ENCODE data around the gene HERC5.
"Not testable (repeated sequence)": the region's sequence is repeated elsewhere in the genome, so short reads cannot be mapped to it uniquely, and the experiment has no call there.

The HERC5 gene

DNA sequence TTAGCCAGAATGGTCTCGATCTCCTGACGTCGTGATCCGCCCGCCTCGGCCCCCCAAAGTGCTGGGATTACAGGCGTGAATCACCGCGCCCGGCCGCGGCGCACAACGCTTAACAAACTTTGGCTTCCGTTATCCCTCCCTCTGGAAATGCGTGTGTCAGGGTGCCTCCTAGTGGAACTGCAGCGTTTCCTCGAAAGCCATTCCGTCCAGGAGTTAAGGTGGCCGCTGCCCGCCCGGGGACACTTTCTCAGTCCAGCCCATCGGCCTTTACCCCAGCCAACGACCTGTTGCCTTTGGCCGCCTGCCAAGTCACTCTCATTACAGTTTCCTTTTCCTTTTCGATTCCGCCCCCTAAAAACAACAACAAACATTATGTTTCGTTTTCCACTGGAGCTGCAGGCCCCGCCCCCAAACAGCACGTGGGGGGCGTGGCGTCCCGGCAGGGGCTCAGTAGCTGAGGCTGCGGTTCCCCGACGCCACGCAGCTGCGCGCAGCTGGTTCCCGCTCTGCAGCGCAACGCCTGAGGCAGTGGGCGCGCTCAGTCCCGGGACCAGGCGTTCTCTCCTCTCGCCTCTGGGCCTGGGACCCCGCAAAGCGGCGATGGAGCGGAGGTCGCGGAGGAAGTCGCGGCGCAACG is at the start of gene HERC5:
TSS of gene HERC5 (plus strand) at position 450 of the 637 bp plus-strand sequence. CDS start at position 601, 151 bp downstream.
- peak; percentile 98 for DNase-seq

DNA sequence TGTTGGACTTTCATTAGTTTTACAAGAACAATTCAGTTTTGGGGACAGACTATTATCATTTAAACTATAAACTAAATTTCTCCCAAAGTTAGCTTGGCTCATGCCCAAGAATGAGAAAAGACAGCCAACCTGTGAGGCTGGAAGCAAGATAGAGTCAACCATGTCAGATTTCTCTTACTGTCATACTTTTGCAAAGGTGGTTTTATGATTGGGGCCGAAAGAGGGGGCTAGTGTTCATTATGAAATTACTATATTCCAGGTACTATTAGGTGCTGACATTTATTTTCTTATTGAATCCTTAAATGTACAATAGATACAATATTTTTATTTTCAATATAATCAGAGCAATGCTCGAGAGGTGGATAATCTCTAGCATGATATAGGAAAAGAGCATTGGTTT is 47.7 kb upstream of the HERC5 start:
- no peak for DNase-seq

DNA sequence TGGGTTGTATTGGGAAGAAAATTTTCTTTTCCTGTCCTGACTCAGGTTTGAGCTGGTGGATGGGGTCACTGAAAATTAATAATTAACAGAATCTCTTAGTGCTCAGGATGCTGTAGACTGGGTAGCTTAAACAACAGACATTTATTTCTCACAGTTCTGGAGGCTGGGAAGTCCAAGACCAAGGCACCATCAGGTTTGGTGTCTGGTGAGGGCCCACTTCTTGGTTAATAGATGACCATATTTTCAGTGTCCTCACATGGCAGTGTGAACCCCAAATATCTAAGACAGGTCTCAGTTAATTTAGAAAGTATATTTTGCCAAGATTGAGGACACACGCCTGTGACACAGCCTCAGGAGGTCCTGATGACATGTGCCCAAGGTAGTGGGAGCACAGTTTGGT is 47.1 kb upstream of the HERC5 start:
- no peak for DNase-seq

DNA sequence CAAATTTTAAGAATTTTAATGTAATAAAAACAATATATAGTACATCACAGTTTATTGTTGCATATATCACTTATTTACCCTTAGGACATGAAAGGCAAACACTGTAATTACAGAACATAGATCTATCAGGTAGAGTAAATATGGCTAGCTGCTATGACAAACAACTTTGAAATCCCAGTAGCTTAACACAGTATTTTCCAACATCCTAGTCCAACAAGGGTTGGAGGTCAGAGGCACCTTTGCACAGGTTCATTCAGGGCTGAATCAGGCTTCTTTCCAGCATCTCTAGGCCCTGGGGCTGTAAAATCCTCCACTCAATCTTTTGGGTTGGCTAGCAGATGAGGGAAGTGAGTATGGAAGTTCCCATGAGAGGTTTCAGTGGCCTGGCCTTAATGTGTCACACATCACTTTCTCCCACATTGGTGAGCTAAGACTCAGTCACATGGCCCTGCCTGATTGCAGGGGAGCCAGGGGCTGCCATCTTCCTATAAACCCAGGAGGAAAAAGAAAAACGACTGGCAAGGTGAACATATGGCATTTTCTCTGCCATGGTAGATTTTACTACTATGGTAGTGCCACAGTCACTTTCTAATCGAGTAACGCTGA is 45.3 kb upstream of the HERC5 start:
- no peak for DNase-seq

DNA sequence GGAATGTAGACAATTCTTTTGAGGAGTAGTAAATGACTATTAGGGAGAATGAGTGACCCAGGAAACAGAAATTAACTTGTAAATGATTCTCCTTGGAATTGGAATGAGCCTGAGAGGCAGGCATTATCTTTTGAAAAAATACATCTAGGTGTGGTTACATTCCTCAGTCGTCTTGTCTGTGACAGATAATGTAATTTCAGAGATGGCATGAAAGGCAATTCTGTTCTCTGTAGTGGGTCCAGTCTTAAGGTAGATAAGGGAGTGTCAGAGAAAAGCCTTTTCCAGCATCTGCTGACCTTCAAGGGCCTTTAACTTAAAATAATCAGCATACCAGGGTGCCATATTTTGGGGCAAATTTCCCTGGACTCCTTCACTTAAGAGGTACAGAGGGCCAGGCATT is 43.1 kb upstream of the HERC5 start:
- no peak for DNase-seq

DNA sequence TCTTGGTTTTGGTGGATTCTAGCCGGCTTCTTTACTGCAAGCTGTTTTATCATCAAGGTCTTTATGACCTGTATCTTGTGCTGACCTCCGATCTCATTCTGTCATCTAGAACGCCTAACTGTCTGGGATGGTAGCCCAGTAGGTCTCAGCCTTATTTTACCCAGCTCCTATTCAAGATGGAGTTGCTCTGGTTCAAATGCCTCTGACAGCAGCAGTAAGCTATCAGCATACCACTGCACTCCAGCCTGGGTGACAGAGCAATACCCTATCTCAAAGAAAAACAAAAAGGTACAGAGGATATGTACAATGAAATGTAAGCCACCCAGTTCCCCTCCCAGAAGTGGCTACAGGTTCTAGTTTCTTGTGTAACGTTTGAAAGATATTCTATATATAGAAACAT is 42.2 kb upstream of the HERC5 start:
- DNase-seq = no peak

DNA sequence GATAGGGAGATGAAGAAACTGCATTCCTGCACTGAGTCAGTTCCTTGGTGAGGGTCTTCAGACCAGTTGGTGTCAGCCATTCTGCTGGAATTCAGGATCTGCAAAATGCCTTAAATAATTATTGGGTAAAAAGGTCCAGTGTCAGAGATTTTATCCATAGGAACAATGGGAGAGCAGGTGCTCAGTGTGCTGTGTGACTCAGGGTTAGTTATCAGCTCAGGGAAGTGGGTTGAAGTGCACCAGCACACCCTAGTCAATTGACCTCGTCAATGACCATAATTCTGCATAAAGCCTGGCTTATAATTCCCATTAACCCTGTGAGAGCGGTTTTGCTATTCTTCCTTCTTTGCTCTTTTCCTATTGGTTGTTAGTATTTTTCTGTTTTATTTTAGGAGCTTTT is 40.9 kb upstream of the HERC5 start:
- DNase-seq = no peak

DNA sequence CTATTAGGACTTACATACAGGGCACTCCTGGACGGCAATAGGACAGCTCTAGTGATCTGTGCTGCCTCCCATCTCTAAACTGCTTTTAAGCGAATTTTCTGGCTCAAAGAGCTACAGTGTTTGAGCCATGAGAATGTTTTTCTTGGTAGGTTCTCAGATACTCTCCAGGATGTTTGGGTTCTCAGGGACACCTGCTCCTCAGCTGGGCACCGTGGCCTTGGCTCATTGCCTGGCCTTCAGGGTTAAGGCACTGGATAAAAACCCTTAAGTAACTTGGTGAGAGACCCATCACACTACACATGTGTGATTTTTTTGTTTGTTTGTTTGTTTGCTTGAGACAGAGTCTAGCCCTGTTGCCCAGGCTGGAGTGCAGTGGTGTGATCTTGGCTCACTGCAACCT is 38.5 kb upstream of the HERC5 start:
- no peak for DNase-seq

DNA sequence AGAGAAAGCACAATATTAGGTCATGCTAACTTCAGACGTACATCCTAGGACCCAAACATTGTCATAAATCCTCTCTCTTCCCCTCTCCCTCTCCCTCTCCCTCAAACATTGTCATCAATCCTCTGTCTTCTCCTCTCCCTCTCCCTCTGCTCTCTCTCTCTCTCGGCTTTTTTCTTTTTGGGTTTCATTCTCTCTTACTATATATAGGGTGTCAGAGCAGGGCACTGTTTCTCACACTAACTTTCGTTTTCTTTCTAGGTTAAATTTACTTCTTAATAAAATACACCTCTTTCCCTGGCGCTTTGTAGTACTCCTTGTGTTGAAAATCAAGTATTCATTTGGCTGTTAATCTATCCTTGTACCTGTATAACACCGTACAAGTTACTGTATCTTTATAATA is 37.0 kb upstream of the HERC5 start:
- no peak for DNase-seq

DNA sequence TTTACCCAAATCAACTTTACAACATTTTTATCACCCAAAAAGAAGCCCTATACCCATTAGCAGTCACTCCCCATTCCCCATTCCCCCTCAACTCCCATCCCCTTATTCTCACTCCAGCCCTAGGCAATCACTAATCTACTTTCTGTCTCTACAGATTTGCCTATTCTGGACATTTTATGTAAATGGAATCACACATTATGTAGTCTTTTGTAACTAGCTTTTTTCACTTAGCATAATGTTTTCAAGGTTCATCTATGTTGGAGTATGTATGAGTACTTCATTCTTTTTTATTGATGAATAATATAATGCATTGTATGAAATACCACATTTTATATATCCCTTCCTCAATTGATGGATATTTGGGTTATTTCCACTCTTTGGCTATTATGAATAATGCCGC is 36.1 kb upstream of the HERC5 start:
- DNase-seq = no peak

DNA sequence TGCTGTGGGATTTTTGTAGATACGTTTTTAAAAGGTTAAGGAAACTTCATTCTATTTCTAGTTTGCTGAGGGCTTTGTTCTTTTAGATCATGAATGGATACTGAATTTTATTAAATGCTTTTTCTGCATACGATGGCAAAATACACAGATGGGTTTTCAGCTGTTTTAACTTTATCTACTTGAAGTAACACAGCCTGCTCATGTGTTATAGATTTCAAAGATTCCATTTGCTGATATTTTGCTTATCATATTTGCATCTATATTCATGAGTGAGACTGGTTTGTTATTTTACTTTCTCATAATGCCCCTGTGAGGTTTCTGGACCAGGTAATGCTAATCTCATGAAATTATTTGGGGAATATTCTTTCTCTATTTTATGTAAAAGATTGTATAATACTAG is 34.5 kb upstream of the HERC5 start:
- no peak for DNase-seq

DNA sequence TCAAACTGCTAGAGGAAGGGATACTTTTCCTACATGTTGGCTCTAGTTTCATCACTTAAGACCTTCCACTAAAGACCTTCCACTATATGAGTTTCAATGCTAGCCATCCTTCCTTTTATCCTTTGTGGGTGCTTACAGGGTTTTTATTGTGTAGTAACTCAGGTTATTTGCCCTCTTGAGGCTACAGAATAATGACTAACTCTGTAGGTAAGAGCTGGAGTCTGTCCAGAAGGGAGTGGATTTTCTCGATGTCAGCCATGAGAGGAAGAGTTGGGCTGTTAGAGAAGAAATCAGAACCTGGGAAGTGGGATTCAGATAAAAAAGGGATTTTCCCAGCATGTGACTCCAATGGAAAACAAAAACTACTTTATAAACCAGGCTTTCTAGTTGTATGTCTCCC is 27.5 kb upstream of the HERC5 start:
- DNase-seq = no peak

DNA sequence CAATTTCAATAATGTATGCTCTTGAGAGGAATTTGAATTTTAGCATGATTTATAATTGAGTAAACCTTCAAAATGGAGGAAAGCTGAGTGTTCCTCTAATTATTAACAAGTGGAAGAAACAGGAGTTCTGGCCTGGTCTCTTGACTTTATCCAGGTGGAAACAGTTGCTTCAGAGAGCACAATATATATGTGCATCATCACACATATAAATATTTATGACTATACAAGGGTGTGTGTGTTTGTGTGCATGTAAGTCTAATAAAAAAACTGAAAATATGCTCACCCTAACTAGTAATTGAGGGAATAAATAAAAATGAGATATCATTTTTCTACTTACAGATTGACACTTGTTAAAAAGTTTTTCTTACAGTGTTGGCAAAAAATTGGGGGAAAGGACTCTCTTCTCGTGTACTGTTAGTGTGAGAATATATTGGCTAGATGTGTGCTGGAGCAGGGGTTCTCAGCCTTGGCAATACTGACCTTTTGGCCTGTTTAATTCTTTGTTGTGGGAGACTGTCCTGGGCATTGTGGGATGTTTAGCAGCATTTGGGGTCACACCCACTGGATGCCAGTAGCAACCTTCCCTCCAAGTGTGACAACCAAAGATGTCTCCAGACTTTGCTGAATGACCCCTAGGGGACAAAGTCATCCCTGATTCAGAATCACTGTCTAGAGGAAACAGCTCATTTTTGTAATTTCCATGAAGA is 20.8 kb upstream of the HERC5 start:
- no peak for DNase-seq

DNA sequence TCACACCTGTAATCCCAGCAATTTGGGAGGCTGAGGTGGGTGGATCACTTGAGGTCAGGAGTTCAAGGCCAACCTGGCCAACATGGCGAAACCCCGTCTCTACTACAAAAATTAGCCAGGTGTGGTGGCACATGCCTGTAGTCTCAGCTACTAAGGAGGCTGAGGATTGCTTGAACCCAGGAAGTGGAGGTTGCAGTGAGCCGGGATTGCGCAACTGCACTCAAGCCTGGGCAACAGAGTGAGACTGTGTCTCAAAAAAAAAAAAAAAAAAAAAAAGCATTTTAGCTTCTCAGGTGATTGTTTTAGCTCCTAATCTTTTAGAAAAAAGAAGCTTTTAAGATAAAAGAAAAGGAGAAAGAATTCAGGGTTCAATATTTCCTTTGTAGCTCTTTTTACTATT is 19.0 kb upstream of the HERC5 start:
- DNase-seq = not testable (repeated sequence)

DNA sequence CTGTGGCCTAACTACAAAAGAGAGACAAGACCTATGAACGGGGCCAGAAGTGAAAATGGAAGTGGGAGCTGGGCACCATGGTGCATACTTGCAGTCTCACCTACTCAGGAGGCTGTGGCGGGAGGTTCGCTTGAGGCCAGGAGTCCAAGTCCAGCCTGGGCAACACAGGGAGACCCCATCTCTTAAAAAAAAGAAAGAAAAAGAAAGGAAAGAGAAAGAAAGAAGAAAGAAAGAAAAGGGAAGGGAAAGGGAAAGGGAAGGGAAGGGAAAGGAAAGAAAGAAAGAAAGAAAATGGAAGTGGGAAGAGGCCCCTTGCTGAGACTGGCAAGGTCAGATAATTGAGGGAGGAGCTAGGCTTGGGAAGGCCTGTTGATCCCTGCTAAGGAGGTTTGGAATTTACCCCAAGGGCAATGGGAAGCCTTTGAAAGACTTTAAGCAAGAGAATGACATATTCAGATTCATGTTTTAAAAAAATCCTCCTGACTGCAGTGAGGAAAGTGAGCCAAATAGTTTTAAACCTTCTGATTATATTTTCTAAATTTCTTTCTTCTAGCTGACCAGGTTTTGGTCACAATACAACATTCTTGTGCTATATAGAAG is 17.7 kb upstream of the HERC5 start:
- peak; percentile 81 for DNase-seq

DNA sequence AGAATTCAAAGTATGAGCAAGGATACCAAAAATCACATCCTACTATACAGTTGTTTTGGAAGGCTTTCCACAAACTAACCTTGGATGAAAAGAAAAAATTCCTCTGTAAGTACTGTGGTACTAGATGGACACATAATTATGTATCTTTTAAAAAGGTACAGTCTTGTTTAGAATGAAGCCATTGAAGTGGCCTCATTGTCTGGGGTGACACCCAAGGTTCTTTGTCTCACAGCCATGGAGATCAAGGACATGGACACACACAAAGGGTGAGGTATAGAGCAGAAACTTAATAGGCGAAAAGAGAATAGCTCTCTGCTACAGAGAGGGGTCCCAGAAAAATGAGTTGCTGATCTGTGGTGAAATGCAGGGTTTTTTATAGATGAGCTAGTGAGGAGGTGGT is 16.8 kb upstream of the HERC5 start:
- DNase-seq = no peak

DNA sequence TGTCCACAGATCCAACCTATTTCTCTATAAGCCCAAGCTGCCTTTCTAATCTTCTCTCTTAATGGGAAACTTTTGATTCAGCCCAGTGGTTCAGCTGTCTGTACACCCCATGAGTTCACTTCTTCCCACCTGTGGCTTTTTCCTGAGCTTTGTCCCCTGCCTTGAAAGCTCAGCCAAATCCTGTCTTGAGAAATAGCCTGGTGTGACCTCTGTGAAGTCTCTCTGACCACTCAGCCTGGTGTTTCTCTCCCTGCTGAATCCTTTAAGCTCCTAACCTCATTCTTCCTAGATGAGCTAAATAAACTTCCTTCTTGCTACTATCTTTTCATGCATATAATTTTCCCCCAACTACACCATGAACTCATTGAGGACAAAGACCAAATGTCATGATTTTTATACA is 15.2 kb upstream of the HERC5 start:
- DNase-seq = no peak

DNA sequence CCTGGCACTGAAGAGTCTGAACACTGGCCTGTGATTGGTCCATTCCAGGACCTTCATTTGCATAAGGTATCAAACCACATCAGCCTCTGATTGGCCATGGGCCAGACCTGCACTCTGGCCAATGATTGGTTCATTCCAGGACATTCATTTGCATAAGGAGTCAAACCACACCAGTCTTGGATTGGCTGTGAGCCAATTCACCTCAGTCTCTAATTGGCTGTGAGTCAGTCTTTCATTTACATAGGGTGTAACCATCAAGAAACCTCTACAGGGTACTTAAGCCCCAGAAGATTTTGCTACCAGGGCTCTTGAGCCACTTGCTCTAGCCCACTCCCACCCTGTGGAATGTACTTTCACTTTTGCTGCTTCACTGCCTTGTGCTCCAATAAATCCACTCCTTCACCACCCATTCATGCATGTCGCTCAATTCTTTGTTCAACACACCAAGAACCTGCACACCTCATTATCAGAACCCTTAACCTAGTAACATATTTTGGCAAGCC is 14.2 kb upstream of the HERC5 start:
- DNase-seq = no peak

DNA sequence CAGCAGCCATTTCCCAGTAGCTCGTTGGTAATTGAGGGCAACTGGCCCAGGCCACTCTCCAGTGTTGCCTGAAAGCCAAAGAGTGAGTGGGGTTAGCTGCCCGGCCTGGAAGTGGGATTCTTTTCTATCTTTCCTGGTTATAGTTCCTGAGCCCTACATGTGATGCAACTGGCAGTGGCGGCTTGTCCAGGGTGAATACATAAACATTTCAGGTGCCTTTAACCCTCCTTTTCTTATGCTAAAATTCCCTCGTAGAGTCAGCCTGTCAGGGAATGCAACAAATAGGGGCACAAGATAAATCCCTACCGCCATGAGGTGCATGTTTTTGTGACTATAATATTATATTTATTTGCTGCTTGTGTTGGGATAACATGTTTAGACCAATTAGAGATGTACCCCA is 13.4 kb upstream of the HERC5 start:
- DNase-seq = no peak

DNA sequence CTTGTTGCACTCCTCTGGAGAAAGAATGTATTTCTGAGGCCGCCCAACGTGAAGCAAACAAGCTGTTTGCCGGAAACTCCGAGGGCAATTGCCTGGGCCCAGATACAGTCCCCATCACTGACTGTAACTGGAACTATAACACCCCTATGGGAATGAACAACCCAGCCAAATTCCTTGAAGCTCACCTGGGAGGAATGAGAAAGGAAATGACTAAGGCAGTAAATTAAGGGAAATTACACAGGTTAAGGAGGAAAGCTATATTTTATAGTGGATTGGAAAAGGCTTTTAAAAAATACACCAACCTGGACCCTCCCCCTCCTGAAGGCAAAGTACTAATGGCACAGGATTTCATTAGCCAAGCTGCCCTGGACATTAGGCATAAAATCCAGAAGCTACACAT is 11.7 kb upstream of the HERC5 start:
- no peak for DNase-seq

DNA sequence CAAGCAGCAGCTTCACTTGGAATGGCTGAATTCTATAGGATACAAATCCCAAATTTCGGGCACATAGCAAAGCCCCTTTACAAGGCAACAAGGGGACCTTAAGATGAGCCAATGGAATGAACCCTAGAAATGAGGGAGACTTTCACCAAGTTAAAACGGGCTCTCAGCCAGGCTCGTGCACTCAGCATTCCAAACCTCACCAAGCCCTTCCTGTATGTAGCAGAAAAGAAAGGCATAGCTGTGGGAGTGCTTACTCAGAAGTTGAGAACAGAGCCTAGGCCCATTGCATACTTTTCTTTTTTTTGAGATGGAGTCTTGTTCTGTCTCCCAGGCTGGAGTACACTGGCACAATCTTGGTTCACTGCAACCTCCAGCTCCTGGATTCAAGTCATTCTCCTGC is 10.8 kb upstream of the HERC5 start:
- peak; percentile 51 for DNase-seq

DNA sequence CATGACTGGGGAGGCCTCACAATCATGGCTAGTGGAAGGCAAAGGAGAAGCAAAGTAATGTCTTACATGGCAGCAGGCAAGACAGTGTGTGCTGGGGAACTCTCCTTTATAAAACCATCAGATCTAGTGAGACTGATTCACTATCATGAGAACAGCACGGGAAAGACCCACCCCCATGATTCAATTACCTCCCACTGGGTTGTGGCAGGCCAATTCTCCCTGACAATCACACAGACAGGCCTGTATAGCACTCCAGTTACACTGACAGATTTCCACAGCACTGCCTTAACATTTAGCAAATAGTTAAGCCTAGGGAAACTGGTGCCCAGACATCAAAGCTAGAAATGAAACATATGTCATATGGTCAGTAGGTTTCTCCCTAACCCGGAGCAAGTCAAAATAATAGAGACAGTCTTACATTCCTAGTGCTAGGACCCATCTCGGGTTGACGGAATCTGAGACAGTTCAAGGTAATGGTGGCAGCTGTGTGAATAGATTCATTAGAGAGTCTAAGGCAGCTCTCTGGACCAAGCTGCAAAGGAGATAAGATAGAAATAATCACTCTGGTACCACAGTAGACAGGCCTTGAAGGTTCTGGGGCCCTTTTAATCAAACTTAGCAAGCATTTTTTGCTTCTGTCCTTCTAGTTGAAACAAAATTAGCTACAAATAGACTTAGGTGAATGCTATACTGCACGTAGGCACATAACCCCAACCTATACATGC is 9.4 kb upstream of the HERC5 start:
- DNase-seq = no peak

DNA sequence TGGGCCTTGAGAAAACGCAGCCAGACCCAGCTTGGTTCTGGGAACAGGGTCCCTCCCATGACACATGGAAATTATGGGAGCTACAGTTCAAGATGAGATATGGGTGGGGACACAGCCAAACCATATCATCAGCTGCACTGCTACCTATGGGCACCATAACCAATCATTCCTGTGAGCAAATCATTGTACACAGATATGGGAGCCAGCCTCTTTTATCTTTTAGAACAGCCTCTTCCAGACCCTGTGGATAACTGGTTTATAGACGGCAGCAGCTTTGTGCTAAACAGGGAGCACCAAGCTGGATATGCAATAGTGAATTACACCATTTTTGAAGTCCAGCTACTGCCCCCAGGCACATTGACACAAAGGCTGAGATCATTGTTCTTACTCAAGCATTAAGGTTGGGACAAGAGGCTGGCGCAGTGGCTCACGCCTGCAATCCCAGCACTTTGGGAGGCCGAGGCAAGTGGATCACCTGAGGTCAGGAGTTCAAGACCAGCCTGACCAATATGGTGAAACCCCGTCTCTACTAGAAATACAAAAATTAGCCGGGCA is 8.6 kb upstream of the HERC5 start:
- DNase-seq = not testable (repeated sequence)

All from EL (cell line).